ENCODE data around the gene SPNS1.
"Not testable (repeated sequence)": the region's sequence is repeated elsewhere in the genome, so short reads cannot be mapped to it uniquely, and the experiment has no call there.

Gene SPNS1

GRCh38 chr16:28990375-28991040, 15.9 kb downstream of the SPNS1 start:
- DNase-seq, result peak; percentile 87

GRCh38 chr16:28991687-28992086, 17.1 kb downstream of the SPNS1 start:
- DNase-seq, result no peak

- DNase-seq, result no peak
These were observed 17.9 kb downstream of the SPNS1 start for GRCh38 chr16:28992496-28992895.

GRCh38 chr16:28998837-28999236, 24.3 kb downstream of the SPNS1 start:
- DNase-seq, result no peak

GRCh38 chr16:28999577-28999976, 25.0 kb downstream of the SPNS1 start:
- DNase-seq, result no peak

- DNase-seq, result no peak
These were observed 25.4 kb downstream of the SPNS1 start for GRCh38 chr16:29000019-29000418.

- DNase-seq, result not testable (repeated sequence)
These were observed 30.0 kb downstream of the SPNS1 start for GRCh38 chr16:29004496-29005139.

GRCh38 chr16:29007730-29008593, 33.4 kb downstream of the SPNS1 start:
- peak; percentile 89 for DNase-seq

GRCh38 chr16:29009050-29009837, 34.7 kb downstream of the SPNS1 start:
- peak; percentile 77 for DNase-seq

- DNase-seq, result no peak
These were observed 35.2 kb downstream of the SPNS1 start for GRCh38 chr16:29009838-29010166.

- no peak for DNase-seq
These were observed 36.5 kb downstream of the SPNS1 start for GRCh38 chr16:29011112-29011511.

GRCh38 chr16:29011851-29012250, 37.3 kb downstream of the SPNS1 start:
- DNase-seq, result no peak

- DNase-seq, result no peak
These were observed 38.5 kb downstream of the SPNS1 start for GRCh38 chr16:29012913-29013553.

- no peak for DNase-seq
These were observed 40.0 kb downstream of the SPNS1 start for GRCh38 chr16:29014561-29015069.

GRCh38 chr16:29022196-29022595, 47.6 kb downstream of the SPNS1 start:
- DNase-seq, result no peak

- DNase-seq, result no peak
These were observed 49.0 kb downstream of the SPNS1 start for GRCh38 chr16:29023279-29024277.

GRCh38 chr16:29024278-29024677, 49.7 kb downstream of the SPNS1 start:
- no peak for DNase-seq

GRCh38 chr16:29025218-29025617, 50.6 kb downstream of the SPNS1 start:
- peak; percentile 63 for DNase-seq

GRCh38 chr16:29025735-29026134, 51.2 kb downstream of the SPNS1 start:
- DNase-seq, result peak; percentile 24

GRCh38 chr16:29028457-29029167, 54.0 kb downstream of the SPNS1 start:
- DNase-seq, result peak; percentile 57

All from activated effector memory CD4-positive, alpha-beta T cell treated with anti-CD3 and anti-CD28 coated beads, Interleukin-2, amount 50 U/mL, for 16 hours (primary cell).